ENCODE data around the gene TP53INP2. TPM values are rescaled to one million over a fixed set of nuclear protein-coding genes. Genes with fewer than 3 reads are reported as not detected.

TP53INP2 gene
- total and polyA plus RNA-seq, 9 of the 15 experiments (the other 6 are each of a cell fraction or from before 2014, with no cell fraction given): 0.43 to 5.0 (median 1.3) TPM

GRCh38 chr20:34676642-34677373 is 27.3 kb upstream of the TP53INP2 start, which contains the start of gene PIGU (continued):
- TF ChIP-seq MCM7 (IDR thresholded peaks at IDR 0.05) (no peak), ZNF274 (IDR thresholded peaks at IDR 0.05; ENCODE audit: borderline replicate concordance, low read depth, low read length) (no peak), ZNF740 (CRISPR knock-in tag; IDR thresholded peaks at IDR 0.05) (no peak), ZNF740 (tag; IDR thresholded peaks at IDR 0.05) (no peak), ZKSCAN8 (CRISPR knock-in tag; IDR thresholded peaks at IDR 0.05) (no peak), ZNF445 (CRISPR knock-in tag; IDR thresholded peaks at IDR 0.05; ENCODE audit: low read depth) (no peak), ZNF324 (CRISPR knock-in tag; IDR thresholded peaks at IDR 0.05) (no peak), BRD4 (IDR thresholded peaks at IDR 0.05) (no peak), ZBTB26 (CRISPR knock-in tag; IDR thresholded peaks at IDR 0.05) (no peak), ZNF311 (CRISPR knock-in tag; IDR thresholded peaks at IDR 0.05) (no peak), GTF2A2 (tag; IDR thresholded peaks at IDR 0.05) (no peak), ATF1 (CRISPR knock-in tag; IDR thresholded peaks at IDR 0.05) (peak; percentile 84), ATF1 (tag; IDR thresholded peaks at IDR 0.05) (peak; percentile 99), CBFA2T3 (IDR thresholded peaks at IDR 0.05) (no peak), NR2C2 (CRISPR knock-in tag; IDR thresholded peaks at IDR 0.05) (peak; percentile 13; the same call in 1 of the 2 replicates), NR2C2 (tag; IDR thresholded peaks at IDR 0.05) (peak; percentile 71), ZSCAN32 (CRISPR knock-in tag; IDR thresholded peaks at IDR 0.05) (no peak), GATA2 (CRISPR knock-in tag; IDR thresholded peaks at IDR 0.05) (no peak), ZNF217 (CRISPR knock-in tag; IDR thresholded peaks at IDR 0.05) (no peak), USF1 (CRISPR knock-in tag; IDR thresholded peaks at IDR 0.05) (no peak; the same call in 1 of the 2 replicates), IFI16 (CRISPR knock-in tag; IDR thresholded peaks at IDR 0.05) (no peak), FOXJ3 (CRISPR knock-in tag; IDR thresholded peaks at IDR 0.05) (no peak)
- TF ChIP-seq, protein P1, sequence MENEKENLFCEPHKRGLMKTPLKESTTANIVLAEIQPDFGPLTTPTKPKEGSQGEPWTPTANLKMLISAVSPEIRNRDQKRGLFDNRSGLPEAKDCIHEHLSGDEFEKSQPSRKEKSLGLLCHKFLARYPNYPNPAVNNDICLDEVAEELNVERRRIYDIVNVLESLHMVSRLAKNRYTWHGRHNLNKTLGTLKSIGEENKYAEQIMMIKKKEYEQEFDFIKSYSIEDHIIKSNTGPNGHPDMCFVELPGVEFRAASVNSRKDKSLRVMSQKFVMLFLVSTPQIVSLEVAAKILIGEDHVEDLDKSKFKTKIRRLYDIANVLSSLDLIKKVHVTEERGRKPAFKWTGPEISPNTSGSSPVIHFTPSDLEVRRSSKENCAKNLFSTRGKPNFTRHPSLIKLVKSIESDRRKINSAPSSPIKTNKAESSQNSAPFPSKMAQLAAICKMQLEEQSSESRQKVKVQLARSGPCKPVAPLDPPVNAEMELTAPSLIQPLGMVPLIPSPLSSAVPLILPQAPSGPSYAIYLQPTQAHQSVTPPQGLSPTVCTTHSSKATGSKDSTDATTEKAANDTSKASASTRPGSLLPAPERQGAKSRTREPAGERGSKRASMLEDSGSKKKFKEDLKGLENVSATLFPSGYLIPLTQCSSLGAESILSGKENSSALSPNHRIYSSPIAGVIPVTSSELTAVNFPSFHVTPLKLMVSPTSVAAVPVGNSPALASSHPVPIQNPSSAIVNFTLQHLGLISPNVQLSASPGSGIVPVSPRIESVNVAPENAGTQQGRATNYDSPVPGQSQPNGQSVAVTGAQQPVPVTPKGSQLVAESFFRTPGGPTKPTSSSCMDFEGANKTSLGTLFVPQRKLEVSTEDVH (IDR thresholded peaks at IDR 0.05; ENCODE audit: low read depth, partially characterized antibody): peak; percentile 22
